Colonic mucosa (tissue), 4 donors: Measurements from ENCODE around the gene GPC6. TPM values are rescaled to one million over a fixed set of nuclear protein-coding genes. Genes with fewer than 3 reads are reported as not detected.

Source experiments
- DNase-seq: peaks from one replicate; pipeline ENCODE4 v3.0.0-alpha.2; 2020
- H3K27ac ChIP-seq: fragments of 200-600 bp; one replicate; pipeline ENCODE4 v1.8.0; 2021
- H3K27me3 ChIP-seq: fragments of 200-600 bp; one replicate; pipeline ENCODE4 v1.8.0; 2021
- H3K36me3 ChIP-seq: fragments of 200-600 bp; one replicate; pipeline ENCODE4 v1.8.0; 2021
- H3K4me1 ChIP-seq: fragments of 200-600 bp; one replicate; pipeline ENCODE4 v1.8.0; 2021; ENCODE audit warnings: mild to moderate bottlenecking
- H3K4me3 ChIP-seq: fragments of 200-600 bp; one replicate; pipeline ENCODE4 v1.8.0; 2021
- H3K9ac ChIP-seq, 2 donors: one replicate each; pipeline ENCODE4 v1.7.0; 2013; ENCODE audit warnings: control low read depth in 2 of 2, low read depth in 2 of 2, low read length in 2 of 2
- H3K9me3 ChIP-seq: fragments of 200-600 bp; one replicate; pipeline ENCODE4 v1.8.0; 2021
- CTCF ChIP-seq: fragments of 200-600 bp; IDR thresholded peaks from one replicate; pipeline ENCODE4 v1.8.0; 2022; ENCODE audit warnings: antibody characterized with exemption, mild to moderate bottlenecking
- intact Hi-C: fragments of 100-400 bp; cut with DNase I; formaldehyde crosslinking; loops from one replicate; pipeline ENCODE4 v1.14.1; 2022
- total RNA-seq, 2 donors: library from RNA; stranded (reverse); fragmentation: NEBNext Ultra II Directional in 1 of 2; extraction: Animal tissue kit (Norgen Biotek cat#: 25700) in 1 of 2; gene quantifications; one replicate each; pipeline ENCODE4 v1.2.1, GENCODE V29; 2021
- donor health status: healthy.
- donor health status: DM: no; HTN: no; CAD: no.
- donor health status: DM: no; HTN: no; CAD: no.

Gene GPC6
- total RNA-seq, 2 donors from 2014 or later = 2.3 to 4.0 TPM

DNA sequence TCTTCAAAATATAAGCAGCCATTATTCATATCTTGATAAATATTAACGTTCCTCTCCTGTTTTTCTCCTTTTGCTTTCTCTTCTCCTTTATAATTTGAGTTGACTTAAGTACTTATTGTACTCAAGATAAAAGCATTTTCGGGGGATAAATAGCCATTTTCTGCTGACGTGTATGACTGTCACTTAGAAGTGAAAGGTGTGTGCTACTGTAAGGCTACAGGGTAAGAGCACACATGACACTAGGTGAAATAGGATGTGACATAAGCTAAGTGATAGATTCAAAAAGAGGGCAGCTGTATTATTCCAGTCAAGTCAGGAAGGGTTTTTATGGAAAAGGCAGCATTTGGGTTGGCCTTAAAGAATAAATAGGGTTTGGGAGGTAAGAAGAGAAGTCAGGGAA is 128.5 kb downstream of the GPC6 start:
- TF ChIP-seq CTCF = no peak
- Histone ChIP-seq H3K9me3 (no peaks in the 10 kb centered on the region), H3K9ac (no peak overlapping the region), H3K27me3 (no peaks in the 10 kb centered on the region), H3K4me3 (no peak overlapping the region), H3K27ac (no peak overlapping the region), H3K4me1 (no peaks in the 10 kb centered on the region), H3K36me3 (no peaks in the 10 kb centered on the region)
- intact Hi-C loops = no loop called here
- no peak for DNase-seq

- H3K4me3 ChIP-seq = no peak overlapping the region
- H3K4me1 ChIP-seq = no peaks in the 10 kb centered on the region
- no peaks in the 10 kb centered on the region for H3K27me3 ChIP-seq
- DNase-seq = no peak
- no peaks in the 10 kb centered on the region for H3K9me3 ChIP-seq
- no peak overlapping the region for H3K27ac ChIP-seq
- no peak for TF ChIP-seq CTCF
- H3K36me3 ChIP-seq = no peaks in the 10 kb centered on the region
- intact Hi-C loops = no loop called here
- no peak overlapping the region for H3K9ac ChIP-seq
Measured at GRCh38 chr13:93356469-93356868, 129.9 kb downstream of the GPC6 start.

DNA sequence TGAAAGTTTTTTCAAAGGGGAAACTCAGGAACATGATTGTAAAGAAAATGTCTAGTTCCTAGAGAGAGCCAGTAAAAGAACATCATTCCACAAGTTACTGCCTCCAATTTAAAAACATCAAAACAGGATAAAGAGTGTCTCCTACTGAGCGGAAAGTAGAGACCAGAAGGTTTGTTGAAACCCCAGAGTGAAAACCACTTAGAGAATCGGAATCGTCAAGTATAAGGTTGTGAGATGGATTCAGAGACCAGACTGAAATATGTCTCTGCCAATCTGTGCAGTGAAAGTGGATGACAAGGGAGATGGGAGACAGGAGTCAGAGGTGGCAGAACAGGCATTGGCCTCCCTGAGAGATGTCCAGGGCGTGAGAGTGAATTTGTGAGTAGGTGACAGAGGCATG is 133.4 kb downstream of the GPC6 start:
- intact Hi-C loops = no loop called here
- H3K9me3 ChIP-seq = no peaks in the 10 kb centered on the region
- H3K36me3 ChIP-seq = no peaks in the 10 kb centered on the region
- H3K4me3 ChIP-seq = no peak overlapping the region
- TF ChIP-seq CTCF = no peak
- H3K4me1 ChIP-seq = no peaks in the 10 kb centered on the region
- H3K27me3 ChIP-seq = no peaks in the 10 kb centered on the region
- no peak for DNase-seq
- H3K9ac ChIP-seq = no peak overlapping the region
- no peak overlapping the region for H3K27ac ChIP-seq

DNA sequence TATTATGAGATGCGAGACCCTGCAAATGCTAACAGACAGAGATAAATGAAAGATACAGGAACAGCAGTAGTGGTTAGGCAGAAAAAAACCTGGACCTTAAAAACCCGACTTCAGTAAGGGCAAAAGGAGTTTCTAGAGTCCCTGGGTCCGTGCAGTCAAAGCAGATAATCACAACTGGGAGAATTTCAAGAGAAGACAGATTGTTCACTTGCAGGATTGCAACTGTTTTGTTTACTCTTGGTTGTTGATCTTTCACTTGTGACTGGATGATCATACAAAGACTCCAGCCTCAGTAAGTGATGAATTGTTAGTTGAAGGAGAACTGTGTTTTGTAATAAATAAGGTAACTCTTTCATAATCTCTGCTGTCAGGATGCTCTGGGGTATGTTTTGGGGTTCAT is 135.1 kb downstream of the GPC6 start:
- no peak overlapping the region for H3K4me3 ChIP-seq
- H3K9me3 ChIP-seq = no peaks in the 10 kb centered on the region
- no peak for TF ChIP-seq CTCF
- intact Hi-C loops = no loop called here
- no peaks in the 10 kb centered on the region for H3K4me1 ChIP-seq
- no peaks in the 10 kb centered on the region for H3K36me3 ChIP-seq
- H3K27me3 ChIP-seq = no peaks in the 10 kb centered on the region
- DNase-seq = no peak
- H3K27ac ChIP-seq = no peak overlapping the region
- H3K9ac ChIP-seq = no peak overlapping the region

DNA sequence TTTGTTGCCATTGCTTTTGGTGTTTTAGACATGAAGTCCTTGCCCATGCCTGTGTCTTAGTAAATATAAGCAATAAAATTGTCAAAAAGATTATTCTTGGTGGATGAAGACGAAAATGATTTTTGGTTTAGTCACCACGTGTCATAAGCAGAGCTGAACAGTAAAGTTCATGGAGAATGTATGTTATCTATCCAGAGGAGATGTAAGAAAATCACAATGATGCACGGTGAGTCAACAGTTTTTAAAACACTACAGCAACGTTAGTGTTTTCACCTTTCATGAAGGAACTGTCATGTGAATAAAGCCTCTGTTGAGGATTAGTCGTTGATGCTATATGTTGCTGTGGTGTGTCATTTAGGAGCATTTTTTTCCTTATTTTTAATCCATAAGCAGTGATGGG is 137.6 kb downstream of the GPC6 start:
- TF ChIP-seq CTCF = no peak
- Histone ChIP-seq H3K27ac (no peak overlapping the region), H3K9me3 (no peaks in the 10 kb centered on the region), H3K4me1 (no peaks in the 10 kb centered on the region), H3K4me3 (no peak overlapping the region), H3K36me3 (no peaks in the 10 kb centered on the region), H3K9ac (no peak overlapping the region), H3K27me3 (no peaks in the 10 kb centered on the region)
- intact Hi-C loops = no loop called here
- no peak for DNase-seq

GRCh38 chr13:93368296-93368695 is 141.7 kb downstream of the GPC6 start:
- H3K9me3 ChIP-seq = no peaks in the 10 kb centered on the region
- no peaks in the 10 kb centered on the region for H3K36me3 ChIP-seq
- intact Hi-C loops = no loop called here
- no peak overlapping the region for H3K27ac ChIP-seq
- TF ChIP-seq CTCF = no peak
- no peaks in the 10 kb centered on the region for H3K27me3 ChIP-seq
- H3K4me1 ChIP-seq = no peaks in the 10 kb centered on the region
- DNase-seq = no peak
- no peak overlapping the region for H3K4me3 ChIP-seq
- H3K9ac ChIP-seq = no peak overlapping the region
